ENCODE measurements around the gene ZFYVE26.
"Not testable (repeated sequence)": the region's sequence is repeated elsewhere in the genome, so short reads cannot be mapped to it uniquely, and the experiment has no call there.

GRCh38 chr14:67709796-67710195, 106.6 kb downstream of the ZFYVE26 start:
- TF ChIP-seq POLR2AphosphoS5 (IDR thresholded peaks at IDR 0.05; ENCODE audit: low read depth, low read length); POLR2A (IDR thresholded peaks at IDR 0.05; ENCODE audit: low read depth, low read length); TAF1 (IDR thresholded peaks at IDR 0.05; ENCODE audit: borderline replicate concordance, low read depth, low read length): not testable (repeated sequence)

All from GM12892 (cell line).